Esophagus muscularis mucosa (tissue), 4 donors: ENCODE measurements around the gene NOSIP. TPM values are rescaled to one million over a fixed set of nuclear protein-coding genes. Genes with fewer than 3 reads are reported as not detected.
A peak's percentile ranks its signal among the peaks of the same experiment; 100 is the strongest.

ENCODE experiments used
- DNase-seq: peaks from one replicate; pipeline ENCODE4 v3.0.0-alpha.2; 2017; ENCODE audit errors: extremely low spot score
- H3K27ac ChIP-seq, 4 donors: fragments of 200-600 bp; sonication (generic); replicated peaks in 1 of 4; 1 replicate in 3 of 4; 2 replicates in 1 of 4; pipeline ENCODE4 v1.5.1; 2016 to 2019; ENCODE audit warnings: mild to moderate bottlenecking in 1 of 4
- H3K27me3 ChIP-seq, 4 donors: fragments of 200-600 bp; sonication (generic); one replicate each; pipeline versions ENCODE4 v1.5.1 to v1.6.0; 2016 to 2019
- H3K36me3 ChIP-seq, 4 donors: fragments of 200-600 bp; sonication (generic); one replicate each; pipeline ENCODE4 v1.5.1; 2016 to 2019
- H3K4me1 ChIP-seq, 4 donors: fragments of 200-600 bp; sonication (generic); one replicate each; pipeline ENCODE4 v1.5.1; 2016 to 2019
- H3K4me3 ChIP-seq, 4 donors: fragments of 200-600 bp; sonication (generic); 1 replicate in 2 of 4; 2 replicates in 2 of 4; pipeline ENCODE4 v1.5.1; 2016 to 2019; ENCODE audit warnings: mild to moderate bottlenecking in 4 of 4, moderate library complexity in 1 of 4
- H3K9me3 ChIP-seq, 4 donors: fragments of 200-600 bp; sonication (generic); 1 replicate in 3 of 4; 2 replicates in 1 of 4; pipeline ENCODE4 v1.5.1; 2016 to 2019
- EP300 ChIP-seq: sonication (generic); formaldehyde crosslinking; IDR thresholded peaks from one replicate; pipeline ENCODE4 v1.6.1; 2017; ENCODE audit warnings: antibody characterized with exemption
- POLR2A ChIP-seq: fragments of 450-650 bp; IDR thresholded peaks from one replicate; pipeline ENCODE4 v1.6.1; 2017; ENCODE audit warnings: antibody characterized with exemption, moderate library complexity, mild to moderate bottlenecking, low read depth
- POLR2AphosphoS5 ChIP-seq, 2 donors: sonication (generic); formaldehyde crosslinking; IDR thresholded peaks; one replicate each; pipeline ENCODE4 v1.6.1; 2017; ENCODE audit warnings: antibody characterized with exemption in 2 of 2
- WGBS: methylation state at CpG from one replicate; pipeline ENCODE4 v1.1.5; 2018; 5-methylcytosine and 5-hydroxymethylcytosine counted together
- intact Hi-C: fragments of 100-400 bp; cut with DNase I; formaldehyde crosslinking; loops from one replicate; pipeline ENCODE4 v1.15.1; 2023
- total RNA-seq, 4 donors: library from RNA; depleted of rRNA; stranded (reverse); fragments of >200 nt; gene quantifications; one replicate each; pipeline versions ENCODE4 v1.1.0 to v1.2.1, GENCODE V29; 2016
- TF ChIP-seq, protein P1 (sequence below), 3 experiments: fragments of 200-600 bp in 2 of 3; fragments of 450-650 bp in 1 of 3; sonication (generic) in 2 of 3; IDR thresholded peaks; one replicate each; pipeline ENCODE4 v1.5.1; 2017 to 2019; ENCODE audit warnings: antibody characterized with exemption in 3 of 3, mild to moderate bottlenecking in 2 of 3, moderate library complexity in 1 of 3

NOSIP gene
- total RNA-seq, 4 donors from 2014 or later, result 51.0 to 71.6 (median 59.2) TPM

- DNase-seq, result no peak
- H3K27ac ChIP-seq, result peak overlapping the region; percentile 5 to 65 (median 54)
- peak overlapping the region in 2 of 4 donors; percentile 12 to 30 for H3K4me3 ChIP-seq
- intact Hi-C loops, result no loop called here
- peaks cover 10 to 32% (median 27%) of the 10 kb centered on the region in 4 donors for H3K4me1 ChIP-seq
- H3K9me3 ChIP-seq, result no peaks in the 10 kb centered on the region
- no peaks in the 10 kb centered on the region for H3K27me3 ChIP-seq
- TF ChIP-seq, protein P1, sequence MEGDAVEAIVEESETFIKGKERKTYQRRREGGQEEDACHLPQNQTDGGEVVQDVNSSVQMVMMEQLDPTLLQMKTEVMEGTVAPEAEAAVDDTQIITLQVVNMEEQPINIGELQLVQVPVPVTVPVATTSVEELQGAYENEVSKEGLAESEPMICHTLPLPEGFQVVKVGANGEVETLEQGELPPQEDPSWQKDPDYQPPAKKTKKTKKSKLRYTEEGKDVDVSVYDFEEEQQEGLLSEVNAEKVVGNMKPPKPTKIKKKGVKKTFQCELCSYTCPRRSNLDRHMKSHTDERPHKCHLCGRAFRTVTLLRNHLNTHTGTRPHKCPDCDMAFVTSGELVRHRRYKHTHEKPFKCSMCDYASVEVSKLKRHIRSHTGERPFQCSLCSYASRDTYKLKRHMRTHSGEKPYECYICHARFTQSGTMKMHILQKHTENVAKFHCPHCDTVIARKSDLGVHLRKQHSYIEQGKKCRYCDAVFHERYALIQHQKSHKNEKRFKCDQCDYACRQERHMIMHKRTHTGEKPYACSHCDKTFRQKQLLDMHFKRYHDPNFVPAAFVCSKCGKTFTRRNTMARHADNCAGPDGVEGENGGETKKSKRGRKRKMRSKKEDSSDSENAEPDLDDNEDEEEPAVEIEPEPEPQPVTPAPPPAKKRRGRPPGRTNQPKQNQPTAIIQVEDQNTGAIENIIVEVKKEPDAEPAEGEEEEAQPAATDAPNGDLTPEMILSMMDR (IDR thresholded peaks at IDR 0.05), result no peak
- TF ChIP-seq POLR2AphosphoS5 (IDR thresholded peaks at IDR 0.05) (no peak), POLR2A (no peak), EP300 (no peak)
- peaks cover 27 to 68% (median 59%) of the 10 kb centered on the region in 4 donors for H3K36me3 ChIP-seq
- 78% methylated on average over 49 of the region's 53 CpGs for WGBS
Measured at GRCh38 chr19:49555600-49556411, 24.6 kb downstream of the NOSIP start.

DNA sequence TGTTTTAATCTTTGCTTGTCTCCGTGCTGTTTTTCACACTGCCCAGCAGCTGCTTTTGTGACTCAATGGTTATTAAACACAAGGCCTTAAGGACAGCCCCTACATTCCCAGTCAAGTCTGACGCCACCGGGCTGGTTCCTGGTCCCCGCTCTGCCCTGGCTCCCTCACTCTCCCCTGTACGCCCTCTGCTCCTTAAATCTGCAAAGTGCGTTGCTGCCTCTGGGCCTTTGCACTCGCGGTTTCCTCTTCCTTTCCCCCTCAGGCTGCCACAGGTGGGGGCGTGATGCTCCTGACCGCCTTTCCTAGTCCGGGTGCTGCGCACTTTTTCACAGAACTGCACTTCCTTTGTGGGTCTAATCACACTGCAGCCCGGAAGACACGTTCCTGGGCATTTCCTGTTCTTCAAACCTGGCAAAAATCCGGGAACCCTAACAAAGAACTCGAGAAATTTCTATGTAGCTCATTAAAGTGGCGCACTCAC lies 25.6 kb downstream of the NOSIP start:
- Histone ChIP-seq H3K4me3 (no peak overlapping the region), H3K4me1 (peaks cover 10 to 26% (median 18%) of the 10 kb centered on the region in 4 donors), H3K27ac (peak overlapping the region in 3 of 4 donors; percentile 45 to 62 (median 55)), H3K27me3 (no peaks in the 10 kb centered on the region), H3K9me3 (no peaks in the 10 kb centered on the region), H3K36me3 (peaks cover 26 to 59% (median 51%) of the 10 kb centered on the region in 4 donors)
- 85% methylated on average over 17 of the region's 17 CpGs for WGBS
- no peak for DNase-seq
- TF ChIP-seq EP300, result no peak
- TF ChIP-seq POLR2A, result no peak
- peak; percentile 33 to 59 for TF ChIP-seq POLR2AphosphoS5 (IDR thresholded peaks at IDR 0.05)
- TF ChIP-seq, protein P1 (IDR thresholded peaks at IDR 0.05), result no peak
- intact Hi-C loops, result no loop called here

GRCh38 chr19:49553451-49554271 lies 26.7 kb downstream of the NOSIP start:
- Histone ChIP-seq H3K36me3 (peaks cover 15 to 48% (median 40%) of the 10 kb centered on the region in 4 donors), H3K4me3 (no peak overlapping the region), H3K27ac (peak overlapping the region in 3 of 4 donors; percentile 45 to 62 (median 55)), H3K9me3 (no peaks in the 10 kb centered on the region), H3K27me3 (no peaks in the 10 kb centered on the region), H3K4me1 (peaks cover 10 to 24% (median 17%) of the 10 kb centered on the region in 4 donors)
- DNase-seq, result no peak
- TF ChIP-seq POLR2AphosphoS5 (IDR thresholded peaks at IDR 0.05), result peak; percentile 7 to 20
- TF ChIP-seq EP300, result no peak
- intact Hi-C loops, result no loop called here
- WGBS, result 72% methylated on average over 10 of the region's 10 CpGs

DNA sequence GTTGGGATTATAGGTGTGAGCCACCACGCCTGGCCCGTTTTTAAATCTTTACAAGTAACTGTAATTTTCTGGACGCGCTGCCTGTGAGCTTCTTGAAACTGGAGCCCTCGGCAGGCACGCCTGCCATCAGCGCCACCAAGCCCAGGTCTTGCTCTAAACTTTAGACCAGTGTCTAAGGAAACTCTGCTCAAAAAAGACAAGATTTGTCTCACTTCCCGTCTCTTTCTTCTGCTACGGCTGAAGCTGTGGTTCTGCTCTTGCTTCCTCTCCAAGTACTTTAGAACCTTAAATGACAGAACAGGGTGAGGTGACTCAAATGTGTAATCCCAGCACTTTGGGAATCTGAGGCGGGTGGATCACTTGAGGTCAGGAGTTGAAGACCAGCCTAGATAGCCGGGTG lies 27.6 kb downstream of the NOSIP start:
- Histone ChIP-seq H3K9me3 (no peaks in the 10 kb centered on the region), H3K36me3 (peaks cover 10 to 39% (median 31%) of the 10 kb centered on the region in 4 donors), H3K4me1 (peaks cover 10 to 24% (median 17%) of the 10 kb centered on the region in 4 donors), H3K4me3 (no peak overlapping the region), H3K27me3 (no peaks in the 10 kb centered on the region), H3K27ac (peak overlapping the region in 1 of 4 donors; percentile 1)
- intact Hi-C loops, result no loop called here
- TF ChIP-seq POLR2AphosphoS5 (IDR thresholded peaks at IDR 0.05) (no peak), POLR2A (no peak), EP300 (no peak)
- TF ChIP-seq, protein P1 (IDR thresholded peaks at IDR 0.05), result no peak
- WGBS, result 92% methylated on average over 11 of the region's 11 CpGs
- no peak for DNase-seq

- H3K27ac ChIP-seq, result no peak overlapping the region
- 88% methylated on average over 7 of the region's 7 CpGs for WGBS
- peaks cover 14 to 27% (median 20%) of the 10 kb centered on the region in 4 donors for H3K4me1 ChIP-seq
- no peak overlapping the region for H3K4me3 ChIP-seq
- H3K9me3 ChIP-seq, result no peaks in the 10 kb centered on the region
- peaks cover 0 to 27% (median 19%) of the 10 kb centered on the region in 4 donors for H3K36me3 ChIP-seq
- no peak for DNase-seq
- TF ChIP-seq EP300, result no peak
- TF ChIP-seq POLR2A, result no peak
- TF ChIP-seq, protein P1 (IDR thresholded peaks at IDR 0.05), result no peak
- TF ChIP-seq POLR2AphosphoS5 (IDR thresholded peaks at IDR 0.05), result no peak
- intact Hi-C loops, result no loop called here
- no peaks in the 10 kb centered on the region for H3K27me3 ChIP-seq
Measured at GRCh38 chr19:49551531-49551930, 28.8 kb downstream of the NOSIP start.
